Osteocyte (in vitro differentiated cells): ENCODE results near the gene PPP1R9A. TPM values are rescaled to one million over a fixed set of nuclear protein-coding genes. Genes with fewer than 3 reads are reported as not detected.
A peak's percentile ranks its signal among the peaks of the same experiment; 100 is the strongest.

Source experiments
- DNase-seq: peaks from one replicate; pipeline ENCODE4 v3.0.0; 2021; ENCODE audit warnings: mixed read lengths; ENCODE audit not compliant: unreplicated experiment; ENCODE audit errors: extremely low spot score
- H3K27ac Mint-ChIP-seq: one replicate; pipeline ENCODE4 v1.8.0; 2021; ENCODE audit warnings: mild to moderate bottlenecking, mixed read lengths; ENCODE audit not compliant: unreplicated experiment
- H3K27me3 Mint-ChIP-seq: one replicate; pipeline ENCODE4 v1.8.0; 2021; ENCODE audit warnings: mixed read lengths; ENCODE audit not compliant: unreplicated experiment
- H3K36me3 Mint-ChIP-seq: one replicate; pipeline ENCODE4 v1.8.0; 2021; ENCODE audit warnings: mixed read lengths; ENCODE audit not compliant: unreplicated experiment
- H3K4me1 Mint-ChIP-seq: one replicate; pipeline ENCODE4 v1.8.0; 2021; ENCODE audit warnings: mixed read lengths; ENCODE audit not compliant: unreplicated experiment
- H3K4me3 Mint-ChIP-seq: one replicate; pipeline ENCODE4 v1.8.0; 2021; ENCODE audit warnings: mild to moderate bottlenecking, moderate library complexity, mixed read lengths; ENCODE audit not compliant: unreplicated experiment
- H3K9me3 Mint-ChIP-seq: one replicate; pipeline ENCODE4 v1.8.0; 2021; ENCODE audit warnings: mixed read lengths; ENCODE audit not compliant: unreplicated experiment
- CTCF ChIP-seq: fragments of 200-600 bp; sonication (generic); IDR thresholded peaks from 2 replicates; pipeline ENCODE4 v1.5.0; 2021; ENCODE audit warnings: antibody characterized with exemption, mild to moderate bottlenecking, moderate library complexity
- total RNA-seq: library from RNA; stranded (reverse); gene quantifications from 2 replicates; pipeline ENCODE4 v1.2.1, GENCODE V29; 2021

Gene PPP1R9A
- total RNA-seq, 1 donor from 2014 or later, result 3.4 TPM

DNA sequence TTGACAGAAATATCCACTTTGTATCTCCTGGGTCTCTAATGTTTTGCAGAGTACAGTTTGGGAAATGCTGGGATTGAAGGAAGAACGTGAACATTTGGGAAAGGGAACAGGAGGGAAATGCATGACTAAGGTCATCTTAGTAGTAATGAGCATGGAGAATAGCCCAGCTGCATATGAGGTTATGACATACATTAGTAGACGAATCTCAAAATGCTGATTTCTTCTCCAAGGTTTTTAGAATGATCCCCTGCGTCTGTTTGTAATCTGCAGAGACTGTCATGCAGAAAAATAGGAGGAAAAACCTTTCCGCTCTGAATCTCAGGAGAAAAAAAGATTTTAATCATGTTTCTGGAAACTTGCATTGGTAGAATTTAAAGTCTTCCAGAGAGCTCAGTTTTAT, 133.6 kb downstream of the PPP1R9A start:
- DNase-seq, result no peak
- Mint-ChIP-seq H3K4me1 (peaks cover 9% of the 10 kb centered on the region), H3K36me3 (no peaks in the 10 kb centered on the region), H3K27me3 (no peaks in the 10 kb centered on the region), H3K4me3 (no peak overlapping the region), H3K9me3 (no peaks in the 10 kb centered on the region), H3K27ac (no peak overlapping the region)
- TF ChIP-seq CTCF, result no peak

GRCh38 chr7:95045236-95045923, 138.0 kb downstream of the PPP1R9A start:
- DNase-seq, result no peak
- Mint-ChIP-seq H3K36me3 (no peaks in the 10 kb centered on the region), H3K27me3 (no peaks in the 10 kb centered on the region), H3K27ac (no peak overlapping the region), H3K4me1 (peaks cover 9% of the 10 kb centered on the region), H3K9me3 (no peaks in the 10 kb centered on the region), H3K4me3 (no peak overlapping the region)
- peak; percentile 57 for TF ChIP-seq CTCF

GRCh38 chr7:95046494-95047240, 139.3 kb downstream of the PPP1R9A start:
- Mint-ChIP-seq H3K4me1 (peaks cover 2% of the 10 kb centered on the region), H3K27ac (no peak overlapping the region), H3K9me3 (no peaks in the 10 kb centered on the region), H3K27me3 (no peaks in the 10 kb centered on the region), H3K4me3 (no peak overlapping the region), H3K36me3 (no peaks in the 10 kb centered on the region)
- no peak for DNase-seq
- TF ChIP-seq CTCF, result no peak

DNA sequence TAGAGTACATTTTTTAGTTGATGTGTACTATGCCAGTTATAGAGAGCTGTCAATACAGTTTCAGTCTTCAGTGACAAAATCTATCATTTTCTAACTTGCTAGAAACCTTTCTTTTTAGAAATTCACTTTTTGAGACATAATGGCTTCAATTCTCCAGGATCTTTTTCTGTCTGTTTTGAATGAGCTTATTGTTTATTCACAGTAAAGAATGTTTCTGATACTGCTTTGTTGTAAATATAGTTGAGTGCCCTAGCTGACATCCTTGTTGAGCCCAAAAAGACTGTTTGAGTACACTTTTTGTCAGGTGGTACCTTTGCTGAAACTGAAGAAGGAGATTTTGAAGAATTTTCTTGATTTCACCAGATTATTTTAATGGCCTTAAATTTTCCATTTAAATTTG, 139.9 kb downstream of the PPP1R9A start:
- no peak overlapping the region for H3K27ac Mint-ChIP-seq
- no peaks in the 10 kb centered on the region for H3K36me3 Mint-ChIP-seq
- H3K4me3 Mint-ChIP-seq, result no peak overlapping the region
- peaks cover 2% of the 10 kb centered on the region for H3K4me1 Mint-ChIP-seq
- TF ChIP-seq CTCF, result no peak
- DNase-seq, result no peak
- no peaks in the 10 kb centered on the region for H3K9me3 Mint-ChIP-seq
- no peaks in the 10 kb centered on the region for H3K27me3 Mint-ChIP-seq

DNA sequence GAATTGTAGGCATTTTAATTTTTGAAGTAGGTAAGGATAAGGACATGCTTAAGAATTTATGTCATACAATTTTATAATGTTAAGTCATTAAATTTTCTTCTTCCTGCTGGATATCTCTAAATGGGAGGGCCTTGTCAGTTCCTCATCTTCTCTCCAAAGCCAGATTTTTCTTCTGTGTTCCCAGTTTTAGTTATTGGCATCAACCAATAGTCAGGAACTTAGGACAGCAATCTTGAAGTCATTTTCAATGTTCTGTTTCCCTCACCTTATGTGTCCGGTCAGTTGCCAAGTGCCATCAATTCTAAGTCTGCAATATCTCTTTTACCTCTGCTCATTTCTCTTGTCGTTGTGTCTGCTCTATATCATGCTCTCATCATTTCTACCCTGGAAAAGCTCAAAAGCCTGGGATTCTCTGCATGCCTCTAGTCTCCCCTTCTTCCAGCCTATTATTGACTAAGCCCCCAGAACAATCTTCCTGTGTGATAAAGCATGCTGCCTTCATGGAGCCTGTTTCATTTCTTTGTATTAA, 145.2 kb downstream of the PPP1R9A start:
- no peak for DNase-seq
- no peak overlapping the region for H3K27ac Mint-ChIP-seq

More for the DNA sequence above, 145.2 kb downstream of the PPP1R9A start:
- Mint-ChIP-seq H3K4me3 (no peak overlapping the region), H3K4me1 (no peaks in the 10 kb centered on the region), H3K36me3 (no peaks in the 10 kb centered on the region), H3K9me3 (no peaks in the 10 kb centered on the region), H3K27me3 (no peaks in the 10 kb centered on the region)
- no peak for TF ChIP-seq CTCF
